HG02852 (cell line): Measurements from ENCODE around the gene ZNF728.
"Not testable (repeated sequence)": the region's sequence is repeated elsewhere in the genome, so short reads cannot be mapped to it uniquely, and the experiment has no call there.

Source experiments
- ATAC-seq: cut with Tn5 transposase; IDR thresholded peaks from one replicate; pipeline ENCODE4 v1.9.1; 2021; ENCODE audit warnings: mild to moderate bottlenecking, moderate library complexity; ENCODE audit not compliant: unreplicated experiment

Gene ZNF728

GRCh38 chr19:23002690-23003422 lies at the start of gene ZNF728:
Gene ZNF728, minus strand, starts transcription at chr19:23003176. Its CDS starts 146 bp downstream, at chr19:23003030.
- no peak for ATAC-seq

- no peak for ATAC-seq
Measured at GRCh38 chr19:23052349-23052748, 49.4 kb upstream of the ZNF728 start.

- no peak for ATAC-seq
Measured at GRCh38 chr19:23049256-23049655, 46.3 kb upstream of the ZNF728 start.

DNA sequence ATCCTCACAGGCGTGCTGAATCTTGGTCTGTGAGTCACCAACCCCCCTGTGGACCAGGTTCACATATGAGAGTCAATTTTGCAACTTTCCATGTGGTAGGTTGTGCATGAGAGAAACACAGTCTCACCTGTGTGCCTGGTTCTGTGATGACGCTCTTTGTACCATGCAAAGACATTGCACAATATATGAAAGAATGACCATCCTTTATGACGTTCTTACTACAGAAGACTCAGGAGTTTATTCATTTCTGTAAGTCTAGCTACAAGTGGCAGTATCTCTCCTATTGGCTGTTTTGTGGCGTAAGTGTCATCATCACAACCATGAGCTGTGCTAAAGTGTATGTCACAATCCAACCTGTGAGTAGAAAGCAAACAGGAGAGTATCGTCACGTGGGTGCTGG lies 43.8 kb upstream of the ZNF728 start:
- ATAC-seq, result no peak

GRCh38 chr19:23033721-23034120 lies 30.7 kb upstream of the ZNF728 start:
- no peak for ATAC-seq

DNA sequence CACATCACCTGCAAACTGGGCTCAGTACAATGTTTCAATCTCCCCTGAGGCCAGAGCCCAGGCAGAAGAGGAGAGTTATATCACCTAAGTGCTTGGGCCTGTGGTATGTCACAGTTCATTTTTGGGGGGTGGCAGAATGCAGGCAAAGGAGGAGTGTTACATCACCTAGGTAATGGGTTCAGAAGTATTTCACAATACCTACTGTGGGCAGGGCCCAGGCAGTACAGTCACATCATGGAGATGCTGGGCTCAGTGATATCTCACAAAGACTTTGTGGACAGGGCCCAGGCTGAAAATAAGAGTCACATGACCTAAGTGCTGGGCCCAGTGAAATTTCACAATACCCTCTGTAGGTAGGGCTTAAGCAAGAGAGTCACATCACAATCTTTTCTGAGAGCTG lies 12.7 kb upstream of the ZNF728 start:
- no peak for ATAC-seq

GRCh38 chr19:22994957-22995356 lies 8.0 kb downstream of the ZNF728 start:
- not testable (repeated sequence) for ATAC-seq

GRCh38 chr19:22976248-22976647 lies 26.7 kb downstream of the ZNF728 start:
- ATAC-seq, result no peak

- ATAC-seq, result not testable (repeated sequence)
Measured at GRCh38 chr19:22975546-22976136, 27.3 kb downstream of the ZNF728 start.

- ATAC-seq, result no peak
Measured at GRCh38 chr19:22945560-22945959, 57.4 kb downstream of the ZNF728 start.

DNA sequence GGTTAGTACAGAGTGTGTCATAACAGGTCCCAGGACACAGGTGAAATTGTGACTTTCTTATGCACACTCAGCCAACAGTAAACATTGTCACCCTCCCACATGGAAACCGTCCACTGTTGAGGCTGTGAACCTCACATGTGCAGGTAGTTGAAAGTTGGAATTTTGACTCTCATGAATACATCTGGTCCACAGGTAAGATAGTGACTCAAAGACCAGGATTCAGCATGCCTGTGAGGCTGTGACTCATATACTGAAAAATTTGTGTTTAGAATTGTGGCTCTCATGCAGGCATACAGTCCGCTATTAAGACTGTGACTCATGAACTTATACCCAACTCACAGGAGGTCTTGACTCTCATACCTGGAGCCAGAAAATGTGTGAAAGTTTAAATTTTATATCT lies 67.8 kb downstream of the ZNF728 start:
- ATAC-seq, result no peak

DNA sequence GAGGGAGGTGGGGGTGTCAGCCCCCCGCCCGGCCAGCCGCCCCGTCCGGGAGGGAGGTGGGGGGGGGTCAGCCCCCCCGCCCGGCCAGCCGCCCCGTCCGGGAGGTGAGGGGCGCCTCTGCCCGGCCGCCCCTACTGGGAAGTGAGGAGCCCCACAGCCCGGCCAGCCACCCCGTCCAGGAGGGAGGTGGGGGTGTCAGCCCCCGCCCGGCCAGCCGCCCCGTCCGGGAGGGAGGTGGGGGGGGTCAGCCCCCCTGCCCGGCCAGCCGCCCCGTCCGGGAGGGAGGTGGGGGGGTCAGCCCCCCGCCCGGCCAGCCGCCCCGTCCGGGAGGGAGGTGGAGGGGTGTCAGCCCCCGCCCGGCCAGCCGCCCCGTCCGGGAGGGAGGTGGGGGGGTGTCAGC lies 75.4 kb downstream of the ZNF728 start:
- not testable (repeated sequence) for ATAC-seq

DNA sequence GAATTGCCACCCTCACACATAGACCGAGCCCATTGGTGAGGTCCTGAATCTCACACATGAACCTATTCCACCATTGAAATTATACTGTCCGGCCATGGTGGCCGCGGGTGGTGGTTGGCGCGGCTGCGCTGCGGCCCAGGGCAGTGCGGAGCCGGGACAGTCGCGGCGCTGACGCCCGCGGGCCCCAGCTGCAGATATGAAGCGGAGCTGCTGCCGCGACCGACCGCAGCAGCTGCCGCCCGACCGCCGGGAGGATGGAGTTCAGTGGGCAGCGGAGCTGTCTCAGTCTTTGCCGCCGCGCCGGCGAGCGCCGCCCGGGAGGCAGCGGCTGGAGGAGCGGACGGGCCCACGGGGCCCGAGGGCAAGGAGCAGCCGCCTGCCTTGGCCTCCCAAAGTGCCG lies 77.8 kb downstream of the ZNF728 start:
- ATAC-seq, result not testable (repeated sequence)
